GM12878 (cell line): ENCODE results near the gene ANKRD44. TPM values are rescaled to one million over a fixed set of nuclear protein-coding genes. Genes with fewer than 3 reads are reported as not detected.

Experiments used
- ASH2L ChIP-seq: fragments of 300-600, 200-600 bp; sonication (generic); IDR thresholded peaks from 2 replicates; pipeline ENCODE4 v1.6.1; 2017; ENCODE audit warnings: low read depth, mild to moderate bottlenecking, borderline replicate concordance
- BACH1 ChIP-seq: fragments of 450-650 bp; IDR thresholded peaks from 2 replicates; pipeline ENCODE4 v1.6.1; 2017; ENCODE audit warnings: mild to moderate bottlenecking, borderline replicate concordance
- CREB1 ChIP-seq: IDR thresholded peaks from 2 replicates; pipeline ENCODE4 v1.6.1; 2012; ENCODE audit warnings: low read depth, mild to moderate bottlenecking, inconsistent platforms
- IKZF2 ChIP-seq, 2 experiments: fragments of 450-650 bp; IDR thresholded peaks; 2 replicates each; pipeline ENCODE4 v1.6.1; 2017; ENCODE audit warnings: mild to moderate bottlenecking in 2 of 2, moderate library complexity in 2 of 2
- JUND ChIP-seq: IDR thresholded peaks from 2 replicates; pipeline ENCODE4 v1.6.1; 2012; ENCODE audit warnings: low read depth, mild to moderate bottlenecking, low read length, improper control_type of control experiment, moderate library complexity
- KLF5 ChIP-seq: fragments of 450-650 bp; IDR thresholded peaks from 2 replicates; pipeline ENCODE4 v1.6.1; 2014; ENCODE audit warnings: mild to moderate bottlenecking; ENCODE audit not compliant: partially characterized antibody
- MXI1 ChIP-seq: fragments of 150-350 bp; IDR thresholded peaks from 2 replicates; pipeline ENCODE4 v1.6.1; 2011; ENCODE audit warnings: low read depth, mild to moderate bottlenecking, inconsistent platforms, low read length, improper control_type of control experiment
- MYB ChIP-seq: fragments of 150-350 bp; IDR thresholded peaks from 2 replicates; pipeline ENCODE4 v1.6.1; 2014; ENCODE audit warnings: mild to moderate bottlenecking, low read depth, low read length, borderline replicate concordance
- NBN ChIP-seq: fragments of 450-650 bp; IDR thresholded peaks from 2 replicates; pipeline ENCODE4 v1.6.1; 2016
- PML ChIP-seq: IDR thresholded peaks from 2 replicates; pipeline ENCODE4 v1.6.1; 2012; ENCODE audit warnings: low read length, inconsistent platforms
- POLR2AphosphoS5 ChIP-seq: IDR thresholded peaks from 2 replicates; pipeline ENCODE4 v1.6.1; 2011; ENCODE audit warnings: mild to moderate bottlenecking, low read length, inconsistent platforms
- RB1 ChIP-seq: fragments of 450-650 bp; formaldehyde crosslinking; IDR thresholded peaks from 2 replicates; pipeline ENCODE4 v1.6.1; 2017; ENCODE audit warnings: mild to moderate bottlenecking, borderline replicate concordance
- RFX5 ChIP-seq: IDR thresholded peaks from 2 replicates; pipeline ENCODE4 v1.6.1; 2011; ENCODE audit warnings: low read depth, low read length, improper control_type of control experiment
- SRF ChIP-seq, 2 experiments: IDR thresholded peaks; 2 replicates each; pipeline ENCODE4 v1.6.1; 2011; ENCODE audit warnings: low read depth in 2 of 2, low read length in 2 of 2, mild to moderate bottlenecking in 1 of 2, moderate library complexity in 1 of 2
- SUZ12 ChIP-seq: fragments of 200-600 bp; sonication (generic); IDR thresholded peaks from one replicate; pipeline ENCODE4 v1.6.1; 2018; ENCODE audit warnings: antibody characterized with exemption, mild to moderate bottlenecking; ENCODE audit not compliant: unreplicated experiment
- YBX1 ChIP-seq: fragments of 450-650 bp; IDR thresholded peaks from 2 replicates; pipeline ENCODE4 v1.6.1; 2016; ENCODE audit warnings: antibody characterized with exemption
- ZSCAN29 ChIP-seq: fragments of 450-650 bp; IDR thresholded peaks from 2 replicates; pipeline ENCODE4 v1.6.1; 2017; ENCODE audit warnings: mild to moderate bottlenecking, moderate library complexity
- polyA plus RNA-seq, 11 experiments: library from polyadenylated mRNA; depleted of rRNA in 4 of 11; unstranded in 6 of 11; stranded (reverse) in 5 of 11; fragments of >200 nt; fragmentation: Nextera tagmentation in 4 of 11; fragmentation: Illumina TruSeq in 1 of 11; extraction: Ambion mirVana in 4 of 11; extraction: Trizol in 1 of 11; gene quantifications; 1 replicate in 1 of 11; 2 replicates in 10 of 11; pipeline versions ENCODE4 v1.2.1 to v1.2.3, GENCODE V29; 2011 to 2016; ENCODE audit warnings: inconsistent platforms in 2 of 11, missing spikeins in 2 of 11, low read depth in 1 of 11
- total RNA-seq, 4 experiments: library from RNA; depleted of rRNA in 3 of 4; stranded (reverse); fragments of >200 nt in 3 of 4; fragmentation: Illumina TruSeq in 1 of 4; extraction: Trizol in 1 of 4; gene quantifications; 2 replicates each; pipeline versions ENCODE4 v1.2.1 to v1.2.3, GENCODE V29; 2013 to 2021
- TF ChIP-seq, protein P1 (sequence below): fragments of 450-650 bp; IDR thresholded peaks from 2 replicates; pipeline ENCODE4 v1.6.1; 2017; ENCODE audit warnings: mild to moderate bottlenecking, moderate library complexity
- TF ChIP-seq, protein P2 (sequence below): fragments of 150-350 bp; IDR thresholded peaks from 2 replicates; pipeline ENCODE4 v1.6.1; 2016; ENCODE audit warnings: low read depth, low read length
- TF ChIP-seq, protein P3 (sequence below): fragments of 450-650 bp; formaldehyde crosslinking; IDR thresholded peaks from 2 replicates; pipeline ENCODE4 v1.4.0; 2022; ENCODE audit warnings: mild to moderate bottlenecking, moderate library complexity

Gene ANKRD44
- total and polyA plus RNA-seq, 10 of the 15 experiments (the other 5 are each of a cell fraction or from before 2014, with no cell fraction given) = 19.1 to 99.1 (median 59.6) TPM

DNA sequence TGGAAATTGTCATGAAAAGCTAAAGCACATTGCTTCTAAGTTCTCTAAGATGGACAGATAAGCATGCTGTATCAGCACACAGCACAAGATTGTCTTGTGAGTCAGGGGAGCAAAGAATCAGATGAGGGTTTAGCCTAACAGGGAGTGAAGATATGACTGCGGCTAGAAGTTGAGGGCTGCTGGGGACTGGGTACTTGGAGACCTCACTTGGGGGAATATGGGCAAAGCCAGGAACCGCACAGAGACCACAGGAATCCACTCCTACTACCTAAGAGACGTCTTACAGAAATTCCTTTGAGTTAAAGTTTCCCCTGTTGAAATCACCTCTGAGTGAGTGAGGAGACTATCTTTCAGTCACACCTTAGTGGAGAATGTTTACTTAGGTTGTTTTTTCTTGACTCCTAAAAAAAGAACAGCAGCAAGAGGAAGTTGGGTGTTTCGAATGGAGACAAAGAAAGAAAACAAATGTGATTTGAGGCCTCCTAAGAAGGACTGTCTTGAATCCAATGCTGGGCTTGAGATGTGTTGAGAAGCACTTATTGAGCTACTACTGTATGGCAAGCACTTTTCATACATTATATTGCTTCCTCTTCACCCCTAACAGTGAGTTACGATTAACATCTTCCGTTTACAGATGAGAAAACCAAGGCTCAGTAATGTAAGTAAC is 100.7 kb downstream of the ANKRD44 start (continued):
- TF ChIP-seq SRF (IDR thresholded peaks at IDR 0.05; ENCODE audit: low read depth in 2 of 2, low read length in 2 of 2) (no peak), NBN (peak; percentile 51), ASH2L (0 out of 2 replicates have a peak, but pooled peaks have one; percentile 32), JUND (no peak), ZSCAN29 (no peak), YBX1 (no peak), RFX5 (no peak), PML (no peak), KLF5 (no peak), MXI1 (no peak; the same call in 1 of the 2 replicates), SUZ12 (no peak), CREB1 (no peak), POLR2AphosphoS5 (0 out of 2 replicates have a peak, but pooled peaks have one; percentile 23), MYB (no peak), IKZF2 (IDR thresholded peaks at IDR 0.05) (peak; percentile 68 to 72; a peak in 3 of 4 replicates), RB1 (no peak), BACH1 (no peak)
- TF ChIP-seq, protein P1, sequence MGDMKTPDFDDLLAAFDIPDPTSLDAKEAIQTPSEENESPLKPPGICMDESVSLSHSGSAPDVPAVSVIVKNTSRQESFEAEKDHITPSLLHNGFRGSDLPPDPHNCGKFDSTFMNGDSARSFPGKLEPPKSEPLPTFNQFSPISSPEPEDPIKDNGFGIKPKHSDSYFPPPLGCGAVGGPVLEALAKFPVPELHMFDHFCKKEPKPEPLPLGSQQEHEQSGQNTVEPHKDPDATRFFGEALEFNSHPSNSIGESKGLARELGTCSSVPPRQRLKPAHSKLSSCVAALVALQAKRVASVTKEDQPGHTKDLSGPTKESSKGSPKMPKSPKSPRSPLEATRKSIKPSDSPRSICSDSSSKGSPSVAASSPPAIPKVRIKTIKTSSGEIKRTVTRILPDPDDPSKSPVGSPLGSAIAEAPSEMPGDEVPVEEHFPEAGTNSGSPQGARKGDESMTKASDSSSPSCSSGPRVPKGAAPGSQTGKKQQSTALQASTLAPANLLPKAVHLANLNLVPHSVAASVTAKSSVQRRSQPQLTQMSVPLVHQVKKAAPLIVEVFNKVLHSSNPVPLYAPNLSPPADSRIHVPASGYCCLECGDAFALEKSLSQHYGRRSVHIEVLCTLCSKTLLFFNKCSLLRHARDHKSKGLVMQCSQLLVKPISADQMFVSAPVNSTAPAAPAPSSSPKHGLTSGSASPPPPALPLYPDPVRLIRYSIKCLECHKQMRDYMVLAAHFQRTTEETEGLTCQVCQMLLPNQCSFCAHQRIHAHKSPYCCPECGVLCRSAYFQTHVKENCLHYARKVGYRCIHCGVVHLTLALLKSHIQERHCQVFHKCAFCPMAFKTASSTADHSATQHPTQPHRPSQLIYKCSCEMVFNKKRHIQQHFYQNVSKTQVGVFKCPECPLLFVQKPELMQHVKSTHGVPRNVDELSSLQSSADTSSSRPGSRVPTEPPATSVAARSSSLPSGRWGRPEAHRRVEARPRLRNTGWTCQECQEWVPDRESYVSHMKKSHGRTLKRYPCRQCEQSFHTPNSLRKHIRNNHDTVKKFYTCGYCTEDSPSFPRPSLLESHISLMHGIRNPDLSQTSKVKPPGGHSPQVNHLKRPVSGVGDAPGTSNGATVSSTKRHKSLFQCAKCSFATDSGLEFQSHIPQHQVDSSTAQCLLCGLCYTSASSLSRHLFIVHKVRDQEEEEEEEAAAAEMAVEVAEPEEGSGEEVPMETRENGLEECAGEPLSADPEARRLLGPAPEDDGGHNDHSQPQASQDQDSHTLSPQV = no peak; the same call in 1 of the 2 replicates
- TF ChIP-seq, protein P2, sequence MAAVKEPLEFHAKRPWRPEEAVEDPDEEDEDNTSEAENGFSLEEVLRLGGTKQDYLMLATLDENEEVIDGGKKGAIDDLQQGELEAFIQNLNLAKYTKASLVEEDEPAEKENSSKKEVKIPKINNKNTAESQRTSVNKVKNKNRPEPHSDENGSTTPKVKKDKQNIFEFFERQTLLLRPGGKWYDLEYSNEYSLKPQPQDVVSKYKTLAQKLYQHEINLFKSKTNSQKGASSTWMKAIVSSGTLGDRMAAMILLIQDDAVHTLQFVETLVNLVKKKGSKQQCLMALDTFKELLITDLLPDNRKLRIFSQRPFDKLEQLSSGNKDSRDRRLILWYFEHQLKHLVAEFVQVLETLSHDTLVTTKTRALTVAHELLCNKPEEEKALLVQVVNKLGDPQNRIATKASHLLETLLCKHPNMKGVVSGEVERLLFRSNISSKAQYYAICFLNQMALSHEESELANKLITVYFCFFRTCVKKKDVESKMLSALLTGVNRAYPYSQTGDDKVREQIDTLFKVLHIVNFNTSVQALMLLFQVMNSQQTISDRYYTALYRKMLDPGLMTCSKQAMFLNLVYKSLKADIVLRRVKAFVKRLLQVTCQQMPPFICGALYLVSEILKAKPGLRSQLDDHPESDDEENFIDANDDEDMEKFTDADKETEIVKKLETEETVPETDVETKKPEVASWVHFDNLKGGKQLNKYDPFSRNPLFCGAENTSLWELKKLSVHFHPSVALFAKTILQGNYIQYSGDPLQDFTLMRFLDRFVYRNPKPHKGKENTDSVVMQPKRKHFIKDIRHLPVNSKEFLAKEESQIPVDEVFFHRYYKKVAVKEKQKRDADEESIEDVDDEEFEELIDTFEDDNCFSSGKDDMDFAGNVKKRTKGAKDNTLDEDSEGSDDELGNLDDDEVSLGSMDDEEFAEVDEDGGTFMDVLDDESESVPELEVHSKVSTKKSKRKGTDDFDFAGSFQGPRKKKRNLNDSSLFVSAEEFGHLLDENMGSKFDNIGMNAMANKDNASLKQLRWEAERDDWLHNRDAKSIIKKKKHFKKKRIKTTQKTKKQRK = no peak
- TF ChIP-seq, protein P3, sequence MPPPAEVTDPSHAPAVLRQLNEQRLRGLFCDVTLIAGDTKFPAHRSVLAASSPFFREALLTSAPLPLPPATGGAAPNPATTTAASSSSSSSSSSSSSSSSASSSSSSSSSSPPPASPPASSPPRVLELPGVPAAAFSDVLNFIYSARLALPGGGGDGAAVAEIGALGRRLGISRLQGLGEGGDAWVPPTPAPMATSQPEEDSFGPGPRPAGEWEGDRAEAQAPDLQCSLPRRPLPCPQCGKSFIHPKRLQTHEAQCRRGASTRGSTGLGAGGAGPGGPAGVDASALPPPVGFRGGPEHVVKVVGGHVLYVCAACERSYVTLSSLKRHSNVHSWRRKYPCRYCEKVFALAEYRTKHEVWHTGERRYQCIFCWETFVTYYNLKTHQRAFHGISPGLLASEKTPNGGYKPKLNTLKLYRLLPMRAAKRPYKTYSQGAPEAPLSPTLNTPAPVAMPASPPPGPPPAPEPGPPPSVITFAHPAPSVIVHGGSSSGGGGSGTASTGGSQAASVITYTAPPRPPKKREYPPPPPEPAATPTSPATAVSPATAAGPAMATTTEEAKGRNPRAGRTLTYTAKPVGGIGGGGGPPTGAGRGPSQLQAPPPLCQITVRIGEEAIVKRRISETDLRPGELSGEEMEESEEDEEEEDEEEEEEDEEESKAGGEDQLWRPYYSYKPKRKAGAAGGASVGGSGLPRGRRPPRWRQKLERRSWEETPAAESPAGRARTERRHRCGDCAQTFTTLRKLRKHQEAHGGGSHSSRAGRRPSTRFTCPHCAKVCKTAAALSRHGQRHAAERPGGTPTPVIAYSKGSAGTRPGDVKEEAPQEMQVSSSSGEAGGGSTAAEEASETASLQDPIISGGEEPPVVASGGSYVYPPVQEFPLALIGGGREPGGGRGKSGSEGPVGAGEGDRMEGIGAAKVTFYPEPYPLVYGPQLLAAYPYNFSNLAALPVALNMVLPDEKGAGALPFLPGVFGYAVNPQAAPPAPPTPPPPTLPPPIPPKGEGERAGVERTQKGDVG (CRISPR knock-in tag) = no peak
